ENCODE results near the gene DLG2.

DNA sequence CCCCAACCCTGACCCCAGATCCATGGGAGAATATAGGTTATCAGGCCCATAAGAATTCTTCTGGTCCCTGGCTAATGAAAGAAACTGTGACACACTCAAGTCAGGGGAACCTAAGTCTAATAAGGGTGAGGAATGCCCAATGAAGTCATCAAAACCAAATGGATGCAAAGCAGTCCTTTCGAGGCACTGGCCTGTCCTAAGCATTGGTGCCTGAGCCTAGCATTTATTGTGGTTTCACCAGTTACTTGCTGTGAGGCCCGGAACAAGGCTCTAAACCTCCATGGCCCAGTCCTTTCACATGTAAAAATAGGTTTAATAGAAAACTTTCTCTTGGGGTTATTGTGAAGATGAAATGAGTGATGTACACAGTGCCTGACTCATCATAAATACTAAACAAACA, 712.6 kb downstream of the DLG2 start:
- TF ChIP-seq SMC3 (conservative IDR thresholded peaks at IDR 0.05; ENCODE audit: insufficient read depth, low read depth, low read length) (no peak), TEAD2 (tag; IDR thresholded peaks at IDR 0.05) (no peak), FOXA1 (IDR thresholded peaks at IDR 0.05; ENCODE audit: borderline replicate concordance) (no peak), ETV6 (IDR thresholded peaks at IDR 0.05; ENCODE audit: borderline replicate concordance in 1 of 2, low read depth in 2 of 2, low read length in 1 of 2) (no peak), ETV6 (CRISPR knock-in tag; IDR thresholded peaks at IDR 0.05; ENCODE audit: borderline replicate concordance) (no peak)
- TF ChIP-seq, protein P1, sequence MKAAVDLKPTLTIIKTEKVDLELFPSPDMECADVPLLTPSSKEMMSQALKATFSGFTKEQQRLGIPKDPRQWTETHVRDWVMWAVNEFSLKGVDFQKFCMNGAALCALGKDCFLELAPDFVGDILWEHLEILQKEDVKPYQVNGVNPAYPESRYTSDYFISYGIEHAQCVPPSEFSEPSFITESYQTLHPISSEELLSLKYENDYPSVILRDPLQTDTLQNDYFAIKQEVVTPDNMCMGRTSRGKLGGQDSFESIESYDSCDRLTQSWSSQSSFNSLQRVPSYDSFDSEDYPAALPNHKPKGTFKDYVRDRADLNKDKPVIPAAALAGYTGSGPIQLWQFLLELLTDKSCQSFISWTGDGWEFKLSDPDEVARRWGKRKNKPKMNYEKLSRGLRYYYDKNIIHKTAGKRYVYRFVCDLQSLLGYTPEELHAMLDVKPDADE (conservative IDR thresholded peaks at IDR 0.05; ENCODE audit: control insufficient read depth, low read depth, low read length): no peak

Data from K562 (cell line).